Stimulated activated CD8-positive, alpha-beta memory T cell treated with anti-CD3 and anti-CD28 coated beads, Interleukin-2, amount 100 ng/mL, for 48 hours (primary cell): ENCODE measurements around the gene IPO9.

ENCODE experiments used
- DNase-seq, 2 donors: peaks; one replicate each; pipeline ENCODE4 v3.0.0-alpha.2; 2020; ENCODE audit warnings: low read depth in 2 of 2

The IPO9 gene

DNA sequence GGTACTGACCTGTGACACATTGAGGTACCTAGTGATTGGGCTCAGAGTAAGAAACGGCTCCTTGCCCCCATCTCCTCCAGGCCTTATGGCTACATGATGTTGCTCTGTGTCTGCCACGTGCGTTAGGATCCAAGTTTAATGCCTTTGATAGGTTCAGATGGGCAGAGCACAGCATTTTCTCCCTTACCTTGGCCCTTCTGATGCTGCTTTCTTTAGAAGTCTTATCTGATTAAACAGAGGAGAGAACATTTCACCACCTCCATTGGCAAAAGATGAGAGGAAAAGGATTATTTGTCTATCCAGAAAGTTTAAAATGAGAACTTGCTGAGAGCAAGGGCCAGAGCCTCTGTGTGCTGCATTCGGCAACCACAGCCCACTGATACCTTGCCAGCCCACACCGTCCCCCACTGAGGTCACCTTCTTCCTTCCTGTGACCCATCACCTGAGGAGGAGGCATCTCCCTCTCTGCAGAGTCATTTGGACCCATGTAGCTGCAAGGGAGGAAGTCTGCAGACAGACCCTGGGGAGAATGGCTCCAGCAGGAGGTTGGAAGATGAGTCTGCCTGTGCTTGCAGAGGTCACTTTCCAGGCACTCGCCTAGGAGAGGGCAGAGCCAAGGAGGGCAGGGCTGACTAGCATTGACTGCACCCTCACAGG is 76.4 kb downstream of the IPO9 start:
- no peak for DNase-seq

DNA sequence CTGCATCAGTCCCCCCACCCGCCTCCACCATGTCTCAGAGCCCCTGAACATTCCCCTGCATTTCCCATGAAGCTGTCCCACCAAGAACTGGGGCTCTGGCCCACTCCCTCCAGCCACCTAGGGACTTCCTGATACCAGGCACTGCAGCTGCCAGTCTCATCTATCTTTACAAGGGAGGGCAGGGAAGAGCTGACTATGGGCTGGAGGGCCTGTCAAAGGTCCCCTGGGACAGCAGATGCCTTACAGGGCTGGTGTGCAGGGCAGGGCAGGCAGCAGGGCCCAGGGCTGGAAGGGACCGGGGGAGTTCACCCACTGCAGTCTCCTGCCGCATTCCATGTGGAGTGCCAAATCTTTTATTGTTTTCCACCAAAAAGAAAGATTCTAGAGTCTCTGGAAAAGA is 77.4 kb downstream of the IPO9 start:
- no peak for DNase-seq

DNA sequence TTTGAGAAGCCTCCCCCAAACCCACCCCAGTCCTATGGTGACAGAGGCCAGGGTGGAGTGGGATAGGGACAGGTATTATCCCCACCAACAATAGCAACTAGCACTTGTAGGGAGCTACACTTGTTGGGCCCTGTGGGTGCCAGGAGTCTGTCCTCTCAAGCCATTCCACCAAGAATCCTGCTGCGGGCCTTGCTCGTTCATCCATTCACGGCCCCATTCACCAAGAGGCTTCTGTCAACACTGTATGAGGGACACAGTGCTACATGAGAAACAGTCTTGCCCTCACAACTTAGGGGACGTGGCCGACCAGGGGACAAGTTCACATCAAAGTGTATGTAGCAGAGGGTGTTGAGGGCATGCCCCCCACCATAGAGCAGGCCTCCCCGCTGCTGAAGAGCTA is 78.7 kb downstream of the IPO9 start:
- DNase-seq = no peak

DNA sequence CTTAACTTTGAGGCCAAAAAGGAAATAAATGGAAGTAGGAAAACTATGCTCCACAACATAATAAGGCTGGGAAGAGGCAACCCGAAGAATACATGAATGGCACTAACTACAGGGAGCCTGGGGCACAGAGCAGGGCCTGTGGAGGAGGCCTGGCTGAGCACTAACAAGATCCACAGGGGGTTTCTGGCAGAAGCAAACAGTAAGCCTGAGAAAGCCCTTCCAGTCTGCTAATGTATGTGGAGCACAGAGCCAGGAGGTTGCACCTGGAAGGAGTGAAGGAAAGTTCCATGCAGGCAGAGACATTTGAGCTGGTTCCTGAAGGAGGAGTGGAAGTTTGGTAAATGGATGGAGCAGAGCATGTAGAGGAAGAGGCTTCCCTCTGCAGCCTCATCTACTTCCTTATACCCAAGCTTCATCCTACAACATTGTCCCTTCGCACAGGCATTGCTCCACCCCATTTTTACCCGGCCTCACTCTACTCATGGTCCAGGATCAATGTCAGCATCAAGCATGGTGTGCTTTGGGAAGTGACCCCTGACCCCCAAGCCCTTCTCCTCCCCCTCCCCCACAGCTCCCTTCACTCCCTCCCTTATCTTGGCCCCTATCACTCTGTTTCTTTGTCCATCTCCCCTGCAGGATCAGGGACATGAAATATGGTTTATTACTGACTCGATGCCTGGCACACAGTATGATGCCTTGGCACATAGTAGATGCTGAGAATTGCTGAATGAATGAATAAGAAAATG is 83.0 kb downstream of the IPO9 start:
- no peak for DNase-seq

DNA sequence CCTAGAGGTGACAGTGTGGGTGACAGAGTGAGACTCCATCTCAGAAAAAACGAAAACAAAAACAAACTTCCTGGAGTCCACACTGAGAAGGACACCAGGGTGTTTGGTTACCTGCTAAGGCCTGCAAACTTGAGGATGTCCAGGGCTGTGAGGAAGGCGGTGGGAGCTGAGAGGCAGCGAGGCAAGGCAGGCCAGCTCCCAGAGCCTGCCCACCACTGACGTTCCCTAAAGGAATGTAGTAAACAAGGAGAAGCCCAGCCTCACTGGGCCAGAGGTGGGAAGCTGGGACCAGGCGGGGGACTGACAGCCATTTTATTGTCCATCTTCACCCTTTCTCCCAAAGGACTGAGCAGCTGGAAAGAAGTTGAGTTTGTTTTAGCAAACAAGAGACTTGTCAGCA is 83.9 kb downstream of the IPO9 start:
- DNase-seq = no peak

DNA sequence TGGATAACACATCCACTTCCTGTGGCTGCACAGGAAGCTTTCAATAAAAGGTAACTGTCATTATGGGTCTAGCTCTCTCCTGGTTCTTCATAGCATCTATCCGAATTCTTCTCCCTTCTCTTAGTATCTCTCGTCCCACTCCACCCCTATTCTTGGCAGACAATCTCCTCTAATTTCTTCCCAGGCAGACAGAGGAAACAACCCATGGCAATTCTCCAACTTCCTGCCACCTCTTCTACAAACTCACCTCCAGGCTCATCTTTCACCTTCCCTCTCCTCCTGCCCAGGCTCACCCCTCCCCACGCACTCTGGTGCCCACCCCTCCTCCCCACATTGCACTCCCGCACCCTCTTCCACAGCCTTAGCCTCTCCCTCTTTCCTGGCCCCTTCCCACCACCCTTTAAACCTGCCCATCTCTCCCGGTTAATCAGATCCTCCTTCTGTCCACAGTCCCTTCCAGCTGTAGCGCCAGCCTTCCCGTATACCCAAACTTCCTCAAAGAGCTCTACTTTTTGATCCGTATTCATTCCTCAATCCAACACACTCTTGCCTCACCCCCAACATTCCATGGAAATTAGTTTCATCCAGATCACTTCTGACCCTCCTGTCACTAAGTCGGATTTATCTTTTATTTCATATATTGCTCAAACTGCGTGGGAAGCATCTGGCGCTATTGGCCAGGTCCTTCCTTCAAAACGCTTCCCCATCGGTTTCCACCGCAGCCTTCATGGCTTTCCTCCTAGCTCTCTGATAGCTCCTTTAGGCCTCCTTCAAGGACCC is 85.7 kb downstream of the IPO9 start:
- DNase-seq = no peak

DNA sequence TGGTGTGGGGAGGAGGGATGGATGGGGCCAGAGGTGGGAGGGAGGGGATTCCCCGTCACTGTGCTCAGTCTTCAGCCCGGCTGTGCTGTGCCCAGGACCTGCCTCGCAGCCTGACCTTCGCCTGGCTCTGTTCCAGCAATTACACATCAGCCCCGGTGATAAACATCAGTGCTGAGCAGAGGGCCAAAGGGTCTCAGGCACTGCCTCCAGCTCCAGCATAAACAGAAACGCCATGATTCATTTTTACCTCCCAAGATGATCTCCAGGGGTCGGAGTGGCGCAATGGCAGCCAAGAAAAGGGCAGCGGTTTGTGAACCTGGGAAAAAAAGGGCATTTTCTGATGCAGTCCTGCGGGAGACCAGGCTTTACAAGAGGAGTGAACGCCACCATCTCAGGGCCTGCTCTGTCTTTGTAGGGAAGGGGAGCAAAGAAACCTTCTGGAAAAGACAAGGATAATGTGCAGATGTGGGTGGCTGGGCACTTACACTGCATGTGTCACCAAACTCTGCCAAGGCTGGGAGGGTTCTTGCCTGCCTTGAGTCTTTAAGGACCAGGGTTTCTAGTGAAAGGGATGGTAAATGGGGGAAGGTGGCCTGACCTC is 87.8 kb downstream of the IPO9 start:
- no peak for DNase-seq

DNA sequence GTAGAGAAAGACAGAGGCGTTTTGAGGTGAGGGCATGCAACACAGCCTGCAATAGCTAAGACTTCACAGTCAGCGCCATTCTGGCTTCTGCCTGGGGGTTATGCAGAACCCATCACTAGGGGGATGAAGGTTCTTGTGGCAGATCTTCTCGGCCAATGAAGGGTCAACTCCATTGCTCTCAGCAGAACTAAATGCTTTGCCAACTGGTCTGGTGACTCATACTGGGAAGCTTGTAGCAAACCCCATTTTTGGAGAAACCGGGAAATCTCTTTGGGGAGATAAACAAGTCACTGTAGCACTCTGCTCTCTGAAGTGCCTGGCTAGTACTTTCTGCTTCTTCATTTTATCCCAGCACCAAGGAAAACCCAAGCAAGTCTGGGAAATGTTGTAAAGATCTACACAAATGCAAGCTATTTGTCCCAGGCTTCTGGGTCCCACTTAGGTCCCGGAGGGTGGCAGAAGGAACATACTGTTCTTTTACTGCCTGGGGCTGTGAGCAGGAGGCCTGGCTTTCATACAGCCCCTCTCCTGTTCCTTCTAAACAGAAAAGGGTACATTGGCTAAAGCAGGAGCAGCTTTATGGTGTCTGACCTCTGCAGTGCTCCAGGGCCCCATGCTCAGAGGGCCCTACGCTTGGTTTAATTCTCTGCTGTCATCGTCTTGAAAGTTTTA is 88.5 kb downstream of the IPO9 start:
- DNase-seq = no peak

DNA sequence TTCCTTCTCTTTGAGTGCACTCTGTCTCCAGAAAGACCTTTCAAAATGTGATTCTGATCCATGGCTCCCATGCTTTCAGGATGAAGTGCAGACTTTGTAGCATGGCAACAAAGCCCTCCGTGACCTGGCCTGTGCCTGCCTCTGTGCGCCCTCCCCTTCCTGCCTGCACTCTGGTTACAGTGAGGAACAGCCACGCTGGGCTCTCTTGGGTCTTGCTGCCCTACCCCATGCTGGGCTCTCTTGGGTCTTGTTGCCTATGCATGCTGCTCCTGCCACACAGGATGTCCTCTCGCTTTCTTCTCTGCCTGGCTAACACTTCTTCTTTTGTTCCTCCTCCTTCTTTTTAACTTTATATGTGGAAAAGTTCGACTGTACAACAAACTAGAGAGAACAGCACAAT is 89.4 kb downstream of the IPO9 start:
- DNase-seq = no peak

DNA sequence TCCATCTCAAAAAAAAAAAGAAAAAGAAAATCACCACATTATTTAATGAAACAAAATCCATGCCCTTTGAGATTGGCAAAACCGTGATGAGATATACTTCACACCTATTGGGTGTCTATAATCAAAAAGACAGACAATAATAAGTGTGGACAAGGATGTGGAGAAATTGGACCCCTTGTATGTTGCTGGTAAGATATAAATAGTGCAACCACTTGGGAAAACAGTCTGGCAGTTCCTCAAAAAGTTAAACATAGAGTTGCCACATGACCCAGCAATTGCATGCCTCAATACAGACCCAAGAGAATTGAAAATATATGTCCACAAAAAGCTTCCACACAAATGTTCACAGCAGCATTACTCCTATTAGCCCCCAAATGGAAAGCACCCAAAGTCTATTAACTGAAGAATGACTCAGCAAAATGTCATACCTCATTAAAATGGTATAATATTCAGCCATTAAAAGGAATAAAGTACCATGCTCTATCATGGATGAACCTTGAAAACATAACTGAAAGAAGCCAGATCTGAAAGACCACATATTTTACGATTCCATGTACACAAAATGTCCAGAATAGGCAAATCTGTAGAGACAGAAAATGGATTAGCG is 93.1 kb downstream of the IPO9 start:
- no peak for DNase-seq

DNA sequence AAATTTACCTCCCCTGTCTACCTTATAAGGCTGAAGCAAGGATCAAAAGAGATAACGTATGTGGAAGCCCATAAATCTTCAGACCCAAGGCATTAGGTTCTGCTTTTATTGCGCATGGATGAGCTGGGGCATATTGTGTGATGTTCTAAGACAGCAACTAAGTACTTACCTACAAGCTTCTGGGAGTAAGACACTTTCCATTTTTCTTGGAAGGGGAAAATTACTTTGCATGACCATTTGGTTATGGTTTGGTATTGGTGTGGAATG is 96.3 kb downstream of the IPO9 start:
- no peak for DNase-seq

DNA sequence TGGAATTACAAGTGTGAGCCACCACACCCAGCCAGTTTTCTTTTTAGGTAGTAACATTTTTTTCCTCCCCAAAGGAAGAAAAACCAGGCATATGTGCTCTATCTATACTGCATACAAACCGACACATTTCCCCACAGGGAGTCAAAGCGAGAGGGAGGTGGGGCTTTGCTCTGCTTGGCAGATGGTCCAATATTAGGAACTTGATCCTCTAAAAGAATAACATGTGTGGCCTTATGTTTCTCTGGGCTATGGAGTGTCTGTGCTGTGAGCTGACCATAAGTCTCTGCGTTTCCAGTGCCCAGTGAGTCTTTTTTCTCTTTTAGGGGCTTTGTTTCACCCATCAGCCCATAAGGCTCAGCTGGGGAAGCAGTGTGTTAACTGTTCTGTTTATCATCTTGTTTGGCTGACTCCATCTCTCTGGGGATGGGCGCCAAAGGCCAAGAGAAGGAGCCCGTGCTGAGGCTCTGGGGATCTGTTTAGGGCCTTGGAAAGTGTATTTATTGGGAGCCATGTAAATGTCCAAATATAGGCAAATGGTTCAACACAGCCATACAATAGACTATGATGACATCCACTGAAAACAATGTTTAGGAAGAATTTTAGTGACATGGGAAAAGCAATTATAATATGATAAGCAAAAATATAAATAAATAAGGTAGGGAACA is 97.2 kb downstream of the IPO9 start:
- no peak for DNase-seq

DNA sequence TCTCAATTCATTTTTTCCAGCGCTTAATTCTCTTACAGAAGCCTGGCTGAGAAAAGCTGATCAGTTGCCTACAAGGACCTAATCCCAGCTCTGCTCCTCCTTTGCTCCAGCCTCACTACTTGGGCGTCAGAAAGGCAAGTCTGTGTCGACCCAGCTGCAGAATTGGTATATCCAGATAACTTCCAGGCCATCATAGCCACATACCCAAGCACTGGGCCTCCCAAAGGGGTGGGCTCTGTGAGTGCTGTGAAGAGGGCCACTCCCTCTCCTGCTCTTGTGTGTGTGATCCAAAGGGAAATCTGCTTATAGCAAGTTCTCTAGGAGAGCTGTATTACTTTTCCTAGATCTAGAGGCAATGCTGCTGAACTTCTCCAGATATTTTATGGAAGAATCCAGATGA is 99.3 kb downstream of the IPO9 start:
- no peak for DNase-seq

DNA sequence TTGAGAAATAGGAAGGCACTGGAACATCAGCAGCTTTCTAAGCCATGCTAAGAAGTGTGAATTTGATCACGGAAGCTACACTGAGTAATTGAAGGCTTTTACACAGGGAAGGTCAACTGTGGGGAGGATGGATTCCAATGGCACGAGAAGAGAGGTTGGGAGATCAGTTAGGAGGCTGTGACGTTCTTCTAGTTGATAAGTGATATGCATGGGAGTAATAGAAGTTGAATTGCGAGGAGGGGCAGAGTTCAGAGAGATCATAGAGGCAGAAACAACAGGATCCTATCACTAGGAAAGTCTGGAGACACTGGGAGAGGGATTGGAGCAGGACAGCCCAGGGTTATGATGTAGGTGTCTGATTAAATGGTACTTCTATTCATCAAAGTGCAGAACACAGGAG is 101.2 kb downstream of the IPO9 start:
- DNase-seq = no peak

DNA sequence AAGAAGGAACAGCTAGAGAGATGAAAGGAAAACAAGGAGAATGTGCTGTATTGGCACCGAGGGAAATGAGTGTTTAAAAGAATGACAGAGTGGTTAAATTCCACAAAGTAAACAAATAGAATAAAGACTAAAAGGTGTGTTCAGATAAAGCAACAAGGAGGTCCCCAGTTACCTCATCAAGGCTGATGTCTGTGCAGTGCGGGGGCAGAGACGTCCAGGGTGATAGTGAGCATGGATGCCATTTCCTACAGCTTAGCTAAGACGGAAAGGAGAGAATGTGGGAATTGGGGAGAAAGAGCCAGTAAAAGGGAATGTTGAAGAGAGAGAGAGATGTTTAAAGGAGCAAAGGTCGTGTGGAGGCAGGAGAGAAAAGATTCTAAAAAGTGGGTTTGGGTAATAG is 101.8 kb downstream of the IPO9 start:
- no peak for DNase-seq
